Measurements from ENCODE around the gene RNF17.
"Not testable (repeated sequence)": the region's sequence is repeated elsewhere in the genome, so short reads cannot be mapped to it uniquely, and the experiment has no call there.

RNF17 gene, protein sequence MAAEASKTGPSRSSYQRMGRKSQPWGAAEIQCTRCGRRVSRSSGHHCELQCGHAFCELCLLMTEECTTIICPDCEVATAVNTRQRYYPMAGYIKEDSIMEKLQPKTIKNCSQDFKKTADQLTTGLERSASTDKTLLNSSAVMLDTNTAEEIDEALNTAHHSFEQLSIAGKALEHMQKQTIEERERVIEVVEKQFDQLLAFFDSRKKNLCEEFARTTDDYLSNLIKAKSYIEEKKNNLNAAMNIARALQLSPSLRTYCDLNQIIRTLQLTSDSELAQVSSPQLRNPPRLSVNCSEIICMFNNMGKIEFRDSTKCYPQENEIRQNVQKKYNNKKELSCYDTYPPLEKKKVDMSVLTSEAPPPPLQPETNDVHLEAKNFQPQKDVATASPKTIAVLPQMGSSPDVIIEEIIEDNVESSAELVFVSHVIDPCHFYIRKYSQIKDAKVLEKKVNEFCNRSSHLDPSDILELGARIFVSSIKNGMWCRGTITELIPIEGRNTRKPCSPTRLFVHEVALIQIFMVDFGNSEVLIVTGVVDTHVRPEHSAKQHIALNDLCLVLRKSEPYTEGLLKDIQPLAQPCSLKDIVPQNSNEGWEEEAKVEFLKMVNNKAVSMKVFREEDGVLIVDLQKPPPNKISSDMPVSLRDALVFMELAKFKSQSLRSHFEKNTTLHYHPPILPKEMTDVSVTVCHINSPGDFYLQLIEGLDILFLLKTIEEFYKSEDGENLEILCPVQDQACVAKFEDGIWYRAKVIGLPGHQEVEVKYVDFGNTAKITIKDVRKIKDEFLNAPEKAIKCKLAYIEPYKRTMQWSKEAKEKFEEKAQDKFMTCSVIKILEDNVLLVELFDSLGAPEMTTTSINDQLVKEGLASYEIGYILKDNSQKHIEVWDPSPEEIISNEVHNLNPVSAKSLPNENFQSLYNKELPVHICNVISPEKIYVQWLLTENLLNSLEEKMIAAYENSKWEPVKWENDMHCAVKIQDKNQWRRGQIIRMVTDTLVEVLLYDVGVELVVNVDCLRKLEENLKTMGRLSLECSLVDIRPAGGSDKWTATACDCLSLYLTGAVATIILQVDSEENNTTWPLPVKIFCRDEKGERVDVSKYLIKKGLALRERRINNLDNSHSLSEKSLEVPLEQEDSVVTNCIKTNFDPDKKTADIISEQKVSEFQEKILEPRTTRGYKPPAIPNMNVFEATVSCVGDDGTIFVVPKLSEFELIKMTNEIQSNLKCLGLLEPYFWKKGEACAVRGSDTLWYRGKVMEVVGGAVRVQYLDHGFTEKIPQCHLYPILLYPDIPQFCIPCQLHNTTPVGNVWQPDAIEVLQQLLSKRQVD (N-terminal part only)

GRCh38 chr13:24763596-24764275, at the start of gene RNF17:
Gene RNF17, plus strand, starts transcription at chr13:24764169. Its CDS starts 35 bp downstream, at chr13:24764204.
- DNase-seq (ENCODE audit: low read depth in 2 of 2), result no peak

- no peak for DNase-seq (ENCODE audit: low read depth in 2 of 2)
Measured at GRCh38 chr13:24716011-24716410, 48.0 kb upstream of the RNF17 start.

DNA sequence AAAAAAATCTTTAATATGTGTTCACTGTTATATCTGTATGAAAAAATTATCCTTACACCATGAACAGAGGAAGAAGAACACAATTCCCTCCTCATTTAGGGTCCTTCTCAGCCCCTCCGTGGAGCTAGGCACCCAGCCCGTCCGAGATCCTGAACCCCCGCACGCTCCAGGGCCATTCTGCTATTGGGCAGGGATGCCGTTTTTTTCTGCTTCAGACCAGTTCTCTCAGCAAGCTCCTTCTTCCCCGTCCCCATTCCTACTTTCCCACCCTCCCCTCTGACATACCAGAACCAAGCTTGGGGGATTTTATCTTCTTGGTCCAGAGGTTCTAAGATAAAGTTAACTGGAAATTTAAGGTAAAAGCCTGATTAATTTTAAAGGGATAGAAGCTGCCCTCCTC, 47.5 kb upstream of the RNF17 start:
- no peak for DNase-seq (ENCODE audit: low read depth in 2 of 2)

DNA sequence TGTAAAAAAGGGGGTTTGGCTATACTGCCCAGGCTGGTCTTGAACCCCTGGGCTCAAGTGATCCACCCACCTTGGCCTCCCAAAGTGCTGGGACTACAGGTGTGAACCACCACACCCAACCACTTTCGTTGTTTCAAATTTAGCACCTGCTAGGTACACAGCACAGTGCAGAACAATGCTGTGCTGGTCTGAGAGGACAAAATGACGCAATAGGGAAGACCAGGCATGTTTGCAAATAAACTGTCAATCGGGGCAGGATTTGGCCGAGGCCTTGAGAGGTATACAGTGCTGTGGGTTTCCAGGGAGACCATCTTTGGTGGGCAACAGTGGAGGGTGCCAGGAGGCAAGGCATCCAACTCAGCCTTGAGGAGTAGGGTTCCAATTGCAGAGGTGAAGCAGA, 46.8 kb upstream of the RNF17 start:
- no peak for DNase-seq (ENCODE audit: low read depth in 2 of 2)

DNA sequence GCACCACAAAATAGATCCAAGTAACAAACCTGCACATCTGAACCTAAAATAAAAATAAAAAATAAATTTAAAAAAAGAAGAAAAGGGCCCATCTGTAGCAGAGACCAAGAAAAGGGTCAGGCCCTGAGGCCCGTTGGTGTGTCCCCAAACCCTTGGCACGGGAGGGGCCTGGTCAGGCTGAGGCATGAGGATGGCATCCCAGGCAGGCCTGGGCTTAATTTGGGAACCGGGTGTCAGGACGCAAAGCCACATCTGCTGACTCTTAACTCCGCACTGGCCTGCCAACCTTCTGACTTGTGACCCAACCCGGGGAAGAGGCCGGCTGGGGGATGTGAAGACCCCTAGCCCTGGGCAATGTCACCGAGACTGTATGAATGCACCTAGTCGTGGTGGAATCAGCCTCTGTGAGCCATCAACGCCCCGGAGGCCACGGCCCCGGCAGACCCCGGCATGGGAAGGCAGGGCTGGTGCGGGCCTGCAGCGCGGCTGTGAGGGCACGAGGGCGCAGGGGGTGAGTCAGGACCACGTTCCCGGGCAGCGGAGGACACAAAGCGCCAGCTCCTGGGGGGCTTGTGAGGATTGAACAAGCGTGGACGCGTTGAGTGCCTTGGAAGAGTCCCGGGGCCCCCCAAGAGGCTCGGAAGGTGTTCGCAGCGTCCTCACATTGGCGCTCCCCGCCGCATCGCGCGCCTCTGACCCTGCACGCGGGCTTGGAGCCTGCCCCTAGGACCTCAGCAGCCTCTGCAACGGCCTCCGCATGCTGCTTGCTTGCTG, 45.6 kb upstream of the RNF17 start:
- DNase-seq (ENCODE audit: low read depth in 2 of 2), result no peak

GRCh38 chr13:24719139-24719538, 44.8 kb upstream of the RNF17 start:
- DNase-seq (ENCODE audit: low read depth in 2 of 2), result no peak

- DNase-seq (ENCODE audit: low read depth in 2 of 2), result no peak
Measured at GRCh38 chr13:24723206-24723605, 40.8 kb upstream of the RNF17 start.

DNA sequence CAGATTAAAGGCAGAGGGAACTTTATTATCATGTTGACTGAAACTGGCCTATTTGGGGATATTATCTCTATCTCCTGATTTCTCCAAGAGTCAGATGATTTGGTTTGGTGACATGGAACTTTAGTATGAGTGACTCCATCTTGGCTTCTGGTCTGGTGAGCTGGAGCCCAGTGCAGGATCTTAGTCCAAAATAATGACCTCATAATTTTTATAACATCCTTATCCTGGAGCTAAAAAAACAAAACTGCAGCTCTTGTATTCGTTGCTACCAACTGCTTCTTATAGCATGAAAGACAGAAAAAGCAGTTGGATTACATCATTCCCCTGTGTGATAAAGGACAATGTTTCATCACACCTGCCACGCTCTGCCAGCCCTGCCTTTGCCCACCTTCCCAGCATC, 39.3 kb upstream of the RNF17 start:
- no peak for DNase-seq (ENCODE audit: low read depth in 2 of 2)

DNA sequence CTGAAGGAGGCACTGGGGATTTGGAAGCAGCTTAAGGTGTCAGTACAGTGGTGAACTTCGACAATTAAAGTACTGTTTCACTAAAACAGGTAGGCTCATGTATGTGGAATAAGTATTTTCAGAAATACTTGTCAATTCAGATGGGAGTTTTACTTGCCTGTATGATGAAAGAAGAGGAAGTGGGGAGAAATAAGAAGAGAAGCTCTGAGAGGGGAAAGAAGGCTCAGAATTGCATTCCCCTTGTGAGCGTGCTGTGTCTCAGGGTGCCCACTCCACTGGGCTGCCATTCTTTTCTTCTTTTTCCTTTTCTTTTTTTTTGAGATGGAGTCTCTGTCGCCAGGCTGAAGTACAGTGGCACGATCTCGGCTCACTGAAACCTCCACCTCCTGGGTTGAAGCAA, 38.6 kb upstream of the RNF17 start:
- no peak for DNase-seq (ENCODE audit: low read depth in 2 of 2)

GRCh38 chr13:24727731-24728601, 36.0 kb upstream of the RNF17 start:
- peak in 1 of 2 experiments; percentile 55 for DNase-seq (ENCODE audit: low read depth in 2 of 2)

- DNase-seq (ENCODE audit: low read depth in 2 of 2), result not testable (repeated sequence)
Measured at GRCh38 chr13:24730873-24731567, 32.9 kb upstream of the RNF17 start.

DNA sequence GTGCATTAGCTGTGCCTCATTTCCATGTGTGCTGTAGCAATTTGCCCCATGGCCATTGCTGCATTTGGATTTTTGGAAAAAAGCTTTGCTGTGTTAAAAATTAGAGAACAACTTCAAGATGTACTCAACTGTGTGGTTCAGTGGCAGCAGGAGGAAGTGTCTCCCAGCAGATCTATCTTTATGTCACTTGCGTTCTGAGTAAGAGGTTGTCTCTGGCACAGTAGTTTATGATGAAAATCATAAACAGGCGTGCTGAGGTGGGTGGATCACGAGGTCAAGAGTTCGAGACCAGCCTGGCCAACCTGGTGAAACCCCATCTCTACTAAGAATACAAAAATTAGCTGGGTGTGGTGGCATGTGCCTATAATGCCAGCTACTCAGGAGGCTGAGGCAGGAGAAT, 29.0 kb upstream of the RNF17 start:
- DNase-seq (ENCODE audit: low read depth in 2 of 2), result no peak

DNA sequence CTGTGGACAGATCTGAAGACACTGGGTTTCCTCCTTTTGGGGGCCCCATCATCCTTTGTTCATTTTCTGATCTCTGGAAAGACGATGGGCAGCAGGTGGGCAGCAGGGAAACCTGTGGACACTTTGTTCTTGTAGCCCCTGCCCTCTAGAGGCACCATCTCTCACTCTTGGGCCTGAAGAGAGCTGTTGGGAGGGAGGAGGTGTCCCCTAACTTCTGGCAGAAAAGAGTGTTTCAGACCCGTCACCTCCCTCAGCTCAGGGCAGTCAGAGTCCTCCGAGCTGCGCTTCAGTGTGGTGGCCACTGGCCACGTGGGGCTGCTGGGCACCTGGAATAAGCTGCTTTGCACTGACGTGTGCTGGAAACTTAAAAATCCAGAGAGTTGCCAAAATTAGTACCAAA, 26.9 kb upstream of the RNF17 start:
- no peak for DNase-seq (ENCODE audit: low read depth in 2 of 2)

- DNase-seq (ENCODE audit: low read depth in 2 of 2), result no peak
Measured at GRCh38 chr13:24738366-24738847, 25.6 kb upstream of the RNF17 start.

GRCh38 chr13:24740014-24740890, 23.7 kb upstream of the RNF17 start:
- no peak for DNase-seq (ENCODE audit: low read depth in 2 of 2)

DNA sequence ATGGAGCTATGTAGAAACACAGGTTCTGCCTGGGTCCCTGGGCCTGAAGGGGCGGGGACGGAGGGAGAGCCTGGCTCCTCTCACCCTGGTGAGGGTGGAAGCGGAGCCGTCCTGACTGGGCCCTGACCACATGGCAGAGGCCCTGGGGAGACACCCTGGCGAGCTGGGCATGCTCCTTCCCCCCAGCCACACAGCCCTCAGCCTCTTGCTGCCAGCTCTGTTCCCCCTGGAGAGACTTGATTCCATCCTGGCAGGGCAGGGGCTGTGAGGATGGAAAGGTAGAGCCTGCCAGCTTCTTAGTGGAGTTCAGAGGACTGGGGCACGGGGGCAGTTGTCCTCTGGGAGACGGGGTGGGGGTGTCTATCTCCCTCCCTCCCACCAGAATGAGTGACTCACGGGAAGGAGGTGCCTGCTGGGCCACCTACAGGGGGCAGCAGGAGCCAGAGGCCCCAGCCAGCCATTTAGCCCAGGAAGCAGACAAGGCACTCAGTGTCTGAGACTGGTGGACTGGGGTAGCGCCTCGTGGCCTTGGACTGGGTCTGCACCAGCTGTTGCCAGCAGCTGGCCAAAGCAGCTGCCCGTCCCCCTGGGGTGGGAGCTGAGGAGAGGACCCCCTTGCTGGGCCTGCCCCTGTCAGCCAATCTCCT, 22.8 kb upstream of the RNF17 start:
- no peak for DNase-seq (ENCODE audit: low read depth in 2 of 2)

- DNase-seq (ENCODE audit: low read depth in 2 of 2), result no peak
Measured at GRCh38 chr13:24741791-24742190, 22.2 kb upstream of the RNF17 start.
